ENCODE results near the gene TADA3.

DNA sequence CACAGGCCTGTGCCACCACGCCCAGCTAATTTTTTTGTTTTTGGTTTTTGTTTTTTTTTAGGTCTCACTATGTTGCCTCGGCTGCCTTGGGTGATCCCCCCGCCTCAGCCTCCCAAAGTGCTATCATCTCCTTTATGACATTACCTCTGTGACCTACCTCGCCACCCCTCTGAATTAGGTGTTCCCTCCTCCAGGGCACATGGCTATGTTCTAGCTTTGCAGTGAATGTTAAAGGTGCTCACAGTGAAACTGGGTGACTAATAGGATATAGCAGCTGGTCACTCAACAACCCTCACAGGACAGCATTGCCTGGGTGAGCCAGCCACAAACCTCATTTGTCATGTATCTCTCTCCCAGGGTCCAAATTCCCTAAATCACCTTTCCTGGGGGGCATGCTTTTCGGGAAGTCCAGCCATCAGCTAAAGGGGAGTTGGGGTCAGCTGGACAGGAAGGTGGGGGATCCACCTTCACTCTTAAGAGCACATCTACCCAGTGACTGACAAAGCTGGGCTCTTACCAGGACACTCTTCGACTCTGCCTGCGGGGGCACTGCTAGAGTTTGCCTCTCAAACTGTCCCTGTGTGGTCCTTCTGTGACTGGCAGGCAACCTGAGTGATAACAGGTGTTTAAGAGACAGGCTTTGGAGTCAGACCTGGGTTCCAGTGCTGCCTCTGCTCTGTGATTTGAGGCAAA is 16.2 kb upstream of the TADA3 start:
- TF ChIP-seq CTCF (IDR thresholded peaks at IDR 0.05; ENCODE audit: insufficient read depth, low read depth, low read length) (no peak), EZH2 (IDR thresholded peaks at IDR 0.05; ENCODE audit: insufficient read depth, low read length) (no peak)
